Caco-2 (cell line): ENCODE measurements around the gene SDF4. TPM values are rescaled to one million over a fixed set of nuclear protein-coding genes. Genes with fewer than 3 reads are reported as not detected.

Experiments
- BruUV-seq: library from RNA; stranded (reverse); fragments of 400-500 nt; replicated peaks from 2 replicates; lab custom pipeline; 2021; lab: Mats Ljungman, UMichigan
- CTCF ChIA-PET: fragments of 300-600 bp; sonication (Branson Sonifier 250); formaldehyde crosslinking; loops from one replicate; lab custom pipeline; 2022; ENCODE audit warnings: antibody characterized with exemption; lab: Charles Lee
- POLR2A ChIA-PET: fragments of 300-600 bp; sonication (Branson Sonifier 250); formaldehyde crosslinking; loops from one replicate; lab custom pipeline; 2022; ENCODE audit warnings: antibody characterized with exemption; lab: Charles Lee
- DNase-seq, 2 experiments: peaks; one replicate each; pipeline versions ENCODE4 v3.0.0 to v3.0.0-alpha.2; 2020 to 2022
- H3K27me3 ChIP-seq: replicated peaks from 2 replicates; pipeline ENCODE4 v1.6.0; 2011; ENCODE audit warnings: low read length; ENCODE audit not compliant: control insufficient read depth, insufficient read depth
- H3K36me3 ChIP-seq: 2 replicates; pipeline ENCODE4 v1.5.1; 2011; ENCODE audit warnings: low read length; ENCODE audit not compliant: control insufficient read depth, insufficient read depth
- H3K4me1 ChIP-seq: fragments of 250-450 bp; sonication (Bioruptor Pico); 2 replicates; pipeline ENCODE4 v1.5.1; 2020; ENCODE audit warnings: mild to moderate bottlenecking
- H3K4me3 ChIP-seq: 2 replicates; pipeline ENCODE4 v1.5.1; 2011; ENCODE audit warnings: low read depth, mild to moderate bottlenecking, control low read depth, low read length
- H3K9me3 ChIP-seq: fragments of 250-450 bp; sonication (Bioruptor Pico); 2 replicates; pipeline ENCODE4 v1.5.1; 2020; ENCODE audit warnings: mild to moderate bottlenecking, moderate library complexity
- H3K27ac Mint-ChIP-seq: one replicate; pipeline ENCODE4 v1.8.0; 2022; ENCODE audit warnings: mixed read lengths; ENCODE audit not compliant: unreplicated experiment
- H3K27me3 Mint-ChIP-seq: one replicate; pipeline ENCODE4 v1.8.0; 2022; ENCODE audit warnings: mixed read lengths; ENCODE audit not compliant: insufficient read depth, unreplicated experiment
- H3K36me3 Mint-ChIP-seq: one replicate; pipeline ENCODE4 v1.8.0; 2022; ENCODE audit warnings: mild to moderate bottlenecking, mixed read lengths; ENCODE audit not compliant: insufficient read depth, unreplicated experiment
- H3K4me1 Mint-ChIP-seq: one replicate; pipeline ENCODE4 v1.8.0; 2022; ENCODE audit warnings: low read depth, mixed read lengths; ENCODE audit not compliant: unreplicated experiment
- H3K4me3 Mint-ChIP-seq: one replicate; pipeline ENCODE4 v1.8.0; 2022; ENCODE audit warnings: mild to moderate bottlenecking, moderate library complexity, mixed read lengths; ENCODE audit not compliant: unreplicated experiment
- H3K9me3 Mint-ChIP-seq: one replicate; pipeline ENCODE4 v1.8.0; 2022; ENCODE audit warnings: mixed read lengths; ENCODE audit not compliant: unreplicated experiment
- CTCF ChIP-seq, 2 experiments: fragments of 200-600 bp in 1 of 2; IDR thresholded peaks; 1 replicate in 1 of 2; 2 replicates in 1 of 2; pipeline versions ENCODE4 v1.5.1 to v1.8.0; 2011 to 2022; ENCODE audit warnings: antibody characterized with exemption in 1 of 2, control low read depth in 1 of 2, inconsistent platforms in 1 of 2, low read depth in 1 of 2, low read length in 1 of 2, mild to moderate bottlenecking in 1 of 2, moderate library complexity in 1 of 2; ENCODE audit not compliant: insufficient read depth in 1 of 2, severe bottlenecking in 1 of 2, unreplicated experiment in 1 of 2
- intact Hi-C: fragments of 100-400 bp; cut with micrococcal nuclease; formaldehyde crosslinking; loops from one replicate; pipeline ENCODE4 v1.10.0; 2022; ENCODE audit not compliant: unreplicated experiment
- total RNA-seq: library from RNA; stranded (reverse); gene quantifications from 2 replicates; pipeline ENCODE4 v1.2.3, GENCODE V29; 2022

The SDF4 gene
- total RNA-seq, 1 experiment from 2014 or later: 140 TPM

DNA sequence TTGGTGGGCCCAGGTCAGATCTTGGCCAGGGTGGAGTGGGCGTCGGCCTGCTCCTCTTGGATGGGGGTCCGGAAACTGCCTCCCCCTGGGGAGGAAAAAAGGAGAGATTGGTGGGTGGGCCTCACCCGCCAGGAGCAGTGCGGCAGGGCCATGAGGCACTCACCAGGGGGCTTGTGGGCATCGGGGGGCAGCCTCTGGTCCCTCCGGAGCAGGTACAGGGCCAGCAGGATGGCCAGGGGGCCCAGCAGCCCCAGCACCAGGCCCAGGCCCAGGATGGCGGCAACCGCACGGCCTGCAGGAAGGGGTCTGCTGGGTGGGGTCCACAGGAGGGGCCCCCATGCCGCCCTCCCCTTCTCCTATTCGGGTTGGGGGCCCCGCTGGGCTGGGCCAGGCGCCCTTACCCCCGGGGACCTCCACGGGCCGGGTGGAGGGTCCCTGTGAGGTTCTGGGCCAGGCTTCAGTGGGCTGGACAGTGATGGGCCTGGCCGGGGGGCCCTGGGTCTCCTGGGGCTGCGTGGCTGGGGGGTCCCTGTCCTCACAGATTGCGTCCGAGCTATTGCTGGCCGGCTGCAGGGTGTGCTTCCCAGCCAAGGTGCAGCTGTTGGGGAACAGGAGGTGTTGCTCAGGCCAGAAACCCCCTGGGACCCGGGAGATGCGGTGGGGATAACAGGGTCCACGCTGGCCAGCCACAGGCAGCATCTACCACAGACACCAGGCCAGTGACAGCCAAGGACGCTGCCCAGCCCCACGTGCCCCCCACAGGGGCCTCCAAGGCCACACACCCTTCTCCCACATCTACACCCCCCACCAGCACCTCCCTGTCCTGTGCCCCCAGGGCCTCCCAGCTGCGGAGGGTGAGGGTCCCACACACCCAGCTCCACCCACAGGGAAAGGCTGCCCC lies 20.0 kb downstream of the SDF4 start:
- DNase-seq: no peak
- H3K4me1 Mint-ChIP-seq: no peaks in the 10 kb centered on the region
- H3K27me3 Mint-ChIP-seq: no peaks in the 10 kb centered on the region
- H3K36me3 Mint-ChIP-seq: peaks cover 8% of the 10 kb centered on the region
- no peak overlapping the region for H3K4me3 Mint-ChIP-seq
- no peaks in the 10 kb centered on the region for H3K36me3 ChIP-seq
- BruUV-seq: no TSS peak
- ChIA-PET POLR2A (no interaction called here), CTCF (no interaction called here)
- H3K9me3 ChIP-seq: no peaks in the 10 kb centered on the region
- intact Hi-C loops: no loop called here
- H3K27ac Mint-ChIP-seq: no peak overlapping the region
- TF ChIP-seq CTCF (IDR thresholded peaks at IDR 0.05; ENCODE audit: insufficient read depth in 1 of 2, low read depth in 1 of 2, low read length in 1 of 2, severe bottlenecking in 1 of 2, unreplicated experiment in 1 of 2): no peak
- H3K27me3 ChIP-seq: no peaks in the 10 kb centered on the region
- no peaks in the 10 kb centered on the region for H3K9me3 Mint-ChIP-seq
- no peaks in the 10 kb centered on the region for H3K4me1 ChIP-seq
- H3K4me3 ChIP-seq: no peak overlapping the region

GRCh38 chr1:1210726-1211540 lies 20.9 kb downstream of the SDF4 start:
- intact Hi-C loops: no loop called here
- BruUV-seq: no TSS peak
- POLR2A ChIA-PET: no interaction called here

More at GRCh38 chr1:1210726-1211540, 20.9 kb downstream of the SDF4 start:
- no peak for DNase-seq
- no peaks in the 10 kb centered on the region for H3K4me1 Mint-ChIP-seq
- H3K27me3 Mint-ChIP-seq: no peaks in the 10 kb centered on the region
- Histone ChIP-seq H3K9me3 (no peaks in the 10 kb centered on the region), H3K4me3 (no peak overlapping the region), H3K36me3 (no peaks in the 10 kb centered on the region), H3K4me1 (no peaks in the 10 kb centered on the region), H3K27me3 (no peaks in the 10 kb centered on the region)
- no peaks in the 10 kb centered on the region for H3K9me3 Mint-ChIP-seq
- CTCF ChIA-PET: no interaction called here
- no peak overlapping the region for H3K27ac Mint-ChIP-seq
- TF ChIP-seq CTCF (IDR thresholded peaks at IDR 0.05; ENCODE audit: insufficient read depth in 1 of 2, low read depth in 1 of 2, low read length in 1 of 2, severe bottlenecking in 1 of 2, unreplicated experiment in 1 of 2): no peak
- H3K4me3 Mint-ChIP-seq: no peak overlapping the region
- no peaks in the 10 kb centered on the region for H3K36me3 Mint-ChIP-seq
